HepG2 (cell line): ENCODE data around the gene HIGD1A. TPM values are rescaled to one million over a fixed set of nuclear protein-coding genes. Genes with fewer than 3 reads are reported as not detected.

Experiments used
- ARNT2 ChIP-seq: sonication (generic); formaldehyde crosslinking; IDR thresholded peaks from 2 replicates; pipeline ENCODE4 v1.8.0; 2022; ENCODE audit warnings: mild to moderate bottlenecking, low read depth, missing genetic modification reagents, moderate library complexity
- CBX2 ChIP-seq, 2 experiments: fragments of 200-600 bp in 1 of 2; sonication (generic); formaldehyde crosslinking in 1 of 2; IDR thresholded peaks; 2 replicates each; pipeline versions ENCODE4 v1.7.0 to v1.8.1; 2018 to 2022; ENCODE audit warnings: low read depth in 2 of 2, low read length in 1 of 2, mild to moderate bottlenecking in 1 of 2, missing genetic modification reagents in 1 of 2
- CBX5 ChIP-seq: sonication (generic); formaldehyde crosslinking; IDR thresholded peaks from 2 replicates; pipeline ENCODE4 v1.4.0; 2020; ENCODE audit warnings: missing genetic modification reagents, borderline replicate concordance
- CCAR2 ChIP-seq: fragments of 200-400 bp; formaldehyde crosslinking; optimal IDR thresholded peaks from 2 replicates; pipeline ENCODE3; 2018; ENCODE audit warnings: low read depth, mild to moderate bottlenecking, low read length, moderate library complexity
- CHCHD3 ChIP-seq: sonication (generic); formaldehyde crosslinking; IDR thresholded peaks from 2 replicates; pipeline ENCODE4 v1.8.0; 2022; ENCODE audit warnings: mild to moderate bottlenecking, missing genetic modification reagents, moderate library complexity
- DNMT1 ChIP-seq: sonication (generic); formaldehyde crosslinking; IDR thresholded peaks from 2 replicates; pipeline ENCODE4 v1.5.1; 2020; ENCODE audit warnings: mild to moderate bottlenecking, missing genetic modification reagents
- FOXA3 ChIP-seq: IDR thresholded peaks from 2 replicates; pipeline ENCODE4 v1.6.1; 2016; ENCODE audit warnings: missing genetic modification reagents, missing compliant biosample characterization
- HMG20A ChIP-seq: IDR thresholded peaks from 2 replicates; pipeline ENCODE4 v1.6.1; 2016; ENCODE audit warnings: borderline replicate concordance
- HNRNPUL1 ChIP-seq: fragments of 200-400 bp; formaldehyde crosslinking; IDR thresholded peaks from 2 replicates; pipeline ENCODE4 v1.6.1; 2017; ENCODE audit warnings: low read depth, mild to moderate bottlenecking, low read length, moderate library complexity
- NFIB ChIP-seq: sonication (generic); formaldehyde crosslinking; IDR thresholded peaks from 2 replicates; pipeline ENCODE4 v1.9.0; 2021; ENCODE audit warnings: missing genetic modification reagents, mild to moderate bottlenecking, borderline replicate concordance
- NRL ChIP-seq: sonication (generic); formaldehyde crosslinking; IDR thresholded peaks from 2 replicates; pipeline ENCODE4 v1.5.0; 2020; ENCODE audit warnings: missing genetic modification reagents, mild to moderate bottlenecking, moderate library complexity, borderline replicate concordance
- SAFB2 ChIP-seq: sonication (generic); formaldehyde crosslinking; IDR thresholded peaks from 2 replicates; pipeline ENCODE4 v1.5.1; 2020; ENCODE audit warnings: missing genetic modification reagents, low read depth, mild to moderate bottlenecking, borderline replicate concordance
- SMARCE1 ChIP-seq: fragments of 450-650 bp; IDR thresholded peaks from 2 replicates; pipeline ENCODE4 v1.6.1; 2017; ENCODE audit warnings: borderline replicate concordance
- SRSF9 ChIP-seq: fragments of 200-400 bp; formaldehyde crosslinking; IDR thresholded peaks from 2 replicates; pipeline ENCODE4 v1.6.1; 2018; ENCODE audit warnings: borderline replicate concordance, mild to moderate bottlenecking, low read depth, low read length; ENCODE audit not compliant: insufficient read depth, poor library complexity, severe bottlenecking
- THYN1 ChIP-seq: sonication (generic); formaldehyde crosslinking; IDR thresholded peaks from 2 replicates; pipeline ENCODE4 v1.8.1; 2023; ENCODE audit warnings: low read depth, mild to moderate bottlenecking, moderate library complexity, missing genetic modification reagents, borderline replicate concordance
- YEATS4 ChIP-seq: sonication (generic); formaldehyde crosslinking; IDR thresholded peaks from 2 replicates; pipeline ENCODE4 v1.4.0; 2020; ENCODE audit warnings: missing genetic modification reagents, borderline replicate concordance
- ZFP36L1 ChIP-seq: sonication (generic); formaldehyde crosslinking; IDR thresholded peaks from 2 replicates; pipeline ENCODE4 v1.8.0; 2022; ENCODE audit warnings: mild to moderate bottlenecking, missing genetic modification reagents, moderate library complexity
- ZFP36L2 ChIP-seq: sonication (generic); formaldehyde crosslinking; IDR thresholded peaks from 2 replicates; pipeline ENCODE4 v1.4.0; 2020; ENCODE audit warnings: missing genetic modification reagents
- ZFY ChIP-seq: sonication (generic); formaldehyde crosslinking; IDR thresholded peaks from 2 replicates; pipeline ENCODE4 v1.4.0; 2020; ENCODE audit warnings: missing genetic modification reagents
- ZNF17 ChIP-seq: sonication (generic); formaldehyde crosslinking; IDR thresholded peaks from 2 replicates; pipeline ENCODE4 v1.5.0; 2020; ENCODE audit warnings: mild to moderate bottlenecking, missing genetic modification reagents
- ZNF235 ChIP-seq: sonication (generic); formaldehyde crosslinking; IDR thresholded peaks from 2 replicates; pipeline ENCODE4 v1.8.1; 2023; ENCODE audit warnings: mild to moderate bottlenecking, missing genetic modification reagents, borderline replicate concordance
- ZNF264 ChIP-seq: sonication (generic); formaldehyde crosslinking; IDR thresholded peaks from 2 replicates; pipeline ENCODE4 v1.4.0; 2020; ENCODE audit warnings: missing genetic modification reagents
- ZNF34 ChIP-seq: sonication (generic); formaldehyde crosslinking; IDR thresholded peaks from 2 replicates; pipeline ENCODE4 v1.4.0; 2020; ENCODE audit warnings: mild to moderate bottlenecking, missing genetic modification reagents, borderline replicate concordance
- ZNF446 ChIP-seq: sonication (generic); formaldehyde crosslinking; IDR thresholded peaks from 2 replicates; pipeline ENCODE4 v1.5.0; 2020; ENCODE audit warnings: mild to moderate bottlenecking, missing genetic modification reagents
- ZNF460 ChIP-seq: sonication (generic); formaldehyde crosslinking; IDR thresholded peaks from 2 replicates; pipeline ENCODE4 v1.5.1; 2020; ENCODE audit warnings: missing genetic modification reagents, mild to moderate bottlenecking, borderline replicate concordance
- ZNF484 ChIP-seq: sonication (generic); formaldehyde crosslinking; IDR thresholded peaks from 2 replicates; pipeline ENCODE4 v1.5.1; 2020; ENCODE audit warnings: mild to moderate bottlenecking, low read depth, missing genetic modification reagents, borderline replicate concordance
- ZNF570 ChIP-seq: sonication (generic); formaldehyde crosslinking; IDR thresholded peaks from 2 replicates; pipeline ENCODE4 v1.4.0; 2020; ENCODE audit warnings: mild to moderate bottlenecking, missing genetic modification reagents, borderline replicate concordance
- ZNF772 ChIP-seq: sonication (generic); formaldehyde crosslinking; IDR thresholded peaks from 2 replicates; pipeline ENCODE4 v1.5.0; 2020; ENCODE audit warnings: mild to moderate bottlenecking, missing genetic modification reagents
- ZNF780A ChIP-seq: sonication (generic); formaldehyde crosslinking; IDR thresholded peaks from 2 replicates; pipeline ENCODE4 v1.8.0; 2022; ENCODE audit warnings: mild to moderate bottlenecking, missing genetic modification reagents, moderate library complexity
- ZNF781 ChIP-seq: sonication (generic); formaldehyde crosslinking; IDR thresholded peaks from 2 replicates; pipeline ENCODE4 v1.5.1; 2020; ENCODE audit warnings: borderline replicate concordance, mild to moderate bottlenecking, missing genetic modification reagents; ENCODE audit errors: not compliant biosample characterization
- polyA plus RNA-seq, 8 experiments: library from polyadenylated mRNA; depleted of rRNA in 3 of 8; stranded (reverse) in 7 of 8; unstranded in 1 of 8; fragments of >200 nt; fragmentation: Illumina TruSeq in 4 of 8; extraction: Trizol in 4 of 8; gene quantifications; 2 replicates each; pipeline versions ENCODE4 v1.2.1 to v1.2.3, GENCODE V29; 2011 to 2016; ENCODE audit warnings: low read depth in 4 of 8, missing spikeins in 1 of 8, mixed read lengths in 1 of 8; ENCODE audit not compliant: insufficient read depth in 1 of 8
- total RNA-seq, 5 experiments: library from RNA; depleted of rRNA; stranded (reverse); fragments of >200 nt; fragmentation: Illumina TruSeq; extraction: Trizol; gene quantifications; 2 replicates each; pipeline ENCODE4 v1.2.3, GENCODE V29; 2016; ENCODE audit warnings: low read depth in 1 of 5
- TF ChIP-seq, protein P1 (sequence below): sonication (generic); formaldehyde crosslinking; IDR thresholded peaks from 2 replicates; pipeline ENCODE4 v1.8.0; 2023; ENCODE audit warnings: mild to moderate bottlenecking, missing genetic modification reagents

The HIGD1A gene
- total and polyA plus RNA-seq, 2 of the 13 experiments (the other 11 are each of a cell fraction or from before 2014, with no cell fraction given), result 222 to 253 TPM

DNA sequence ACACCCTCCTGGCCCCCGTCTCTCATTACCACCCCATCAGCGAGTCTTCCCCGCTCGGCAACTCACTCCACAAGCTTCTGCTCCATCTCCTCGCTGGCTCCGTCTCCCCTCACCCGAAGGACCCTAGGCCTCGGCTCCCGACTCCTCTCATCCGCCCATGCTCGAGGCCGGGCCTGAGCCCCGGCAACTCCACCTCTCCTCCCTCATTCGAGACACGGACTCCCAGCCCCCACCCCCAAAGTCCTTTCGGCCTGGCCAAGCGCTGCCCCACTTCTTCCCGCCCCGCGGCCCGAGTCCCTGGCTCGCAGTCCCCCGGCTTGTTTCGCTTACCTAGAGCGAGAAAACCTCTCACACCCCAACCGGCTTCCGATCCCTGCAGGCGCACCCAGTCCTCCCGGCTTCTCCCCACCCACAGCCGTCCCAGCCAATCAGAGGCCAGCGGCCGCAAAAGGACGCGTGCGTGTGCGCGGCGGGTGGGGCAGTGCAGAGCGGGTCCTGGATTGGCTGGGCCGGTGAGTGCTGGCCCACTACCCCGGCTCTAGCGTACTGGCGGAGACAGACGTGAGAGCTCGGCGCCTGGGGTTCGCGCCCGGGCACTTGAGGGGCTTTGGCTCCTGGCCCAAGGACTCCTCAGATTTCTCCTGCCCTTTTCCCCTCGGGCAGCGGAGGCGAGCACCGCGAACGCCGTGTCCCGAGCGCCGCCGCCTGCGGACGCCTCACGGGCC lies at the start of gene HIGD1A (continued):
- peak; percentile 87 for TF ChIP-seq ARNT2 (CRISPR knock-in tag)
- no peak for TF ChIP-seq CBX2 (IDR thresholded peaks at IDR 0.05; ENCODE audit: low read depth, low read length)
- TF ChIP-seq CBX2 (CRISPR knock-in tag; IDR thresholded peaks at IDR 0.05; ENCODE audit: low read depth), result no peak
- TF ChIP-seq HMG20A (CRISPR knock-in tag), result peak; percentile 8; the same call in 1 of the 2 replicates
- no peak for TF ChIP-seq NFIB (CRISPR knock-in tag)
- TF ChIP-seq ZNF781 (CRISPR knock-in tag), result no peak
- TF ChIP-seq ZNF460 (CRISPR knock-in tag), result no peak
- TF ChIP-seq ZFP36L2 (CRISPR knock-in tag), result no peak
- no peak for TF ChIP-seq ZNF264 (CRISPR knock-in tag)
- peak; percentile 87 for TF ChIP-seq ZFY (CRISPR knock-in tag)
- TF ChIP-seq ZNF34 (CRISPR knock-in tag), result no peak
- TF ChIP-seq CHCHD3 (CRISPR knock-in tag), result no peak
- no peak for TF ChIP-seq SRSF9
- TF ChIP-seq CBX5 (CRISPR knock-in tag), result no peak
- no peak for TF ChIP-seq ZNF484 (CRISPR knock-in tag)
- TF ChIP-seq ZNF772, result no peak
- TF ChIP-seq ZNF17 (CRISPR knock-in tag), result no peak
- peak; percentile 47 for TF ChIP-seq ZFP36L1 (CRISPR knock-in tag)
- TF ChIP-seq THYN1 (CRISPR knock-in tag), result peak; percentile 57; the same call in 1 of the 2 replicates
- no peak; the same call in none of the 2 replicates for TF ChIP-seq FOXA3
- peak; percentile 54; the same call in 1 of the 2 replicates for TF ChIP-seq NRL (CRISPR knock-in tag)
- TF ChIP-seq DNMT1, result no peak
- no peak for TF ChIP-seq HNRNPUL1
- no peak for TF ChIP-seq ZNF446
- no peak for TF ChIP-seq YEATS4 (CRISPR knock-in tag)
- TF ChIP-seq SAFB2, result no peak; the same call in 1 of the 2 replicates
- no peak for TF ChIP-seq CCAR2
- TF ChIP-seq, protein P1, sequence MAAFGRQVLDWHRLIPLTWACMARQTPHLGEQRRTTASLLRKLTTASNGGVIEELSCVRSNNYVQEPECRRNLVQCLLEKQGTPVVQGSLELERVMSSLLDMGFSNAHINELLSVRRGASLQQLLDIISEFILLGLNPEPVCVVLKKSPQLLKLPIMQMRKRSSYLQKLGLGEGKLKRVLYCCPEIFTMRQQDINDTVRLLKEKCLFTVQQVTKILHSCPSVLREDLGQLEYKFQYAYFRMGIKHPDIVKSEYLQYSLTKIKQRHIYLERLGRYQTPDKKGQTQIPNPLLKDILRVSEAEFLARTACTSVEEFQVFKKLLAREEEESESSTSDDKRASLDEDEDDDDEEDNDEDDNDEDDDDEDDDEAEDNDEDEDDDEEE (CRISPR knock-in tag), result peak; percentile 23; the same call in 1 of the 2 replicates
- no peak for TF ChIP-seq ZNF235 (CRISPR knock-in tag)
- TF ChIP-seq ZNF570 (CRISPR knock-in tag), result no peak
- TF ChIP-seq SMARCE1, result no peak
- TF ChIP-seq ZNF780A (CRISPR knock-in tag), result no peak; the same call in 1 of the 2 replicates
